AG10803 (cell line): ENCODE results near the gene ZCCHC9.
"Not testable (repeated sequence)": the region's sequence is repeated elsewhere in the genome, so short reads cannot be mapped to it uniquely, and the experiment has no call there.

Source experiments
- DNase-seq: peaks from one replicate; pipeline ENCODE4 v3.0.0; 2010; ENCODE audit warnings: low read depth
- H3K4me3 ChIP-seq: 2 replicates; pipeline ENCODE4 v1.5.1; 2011; ENCODE audit warnings: mild to moderate bottlenecking, low read length, control low read depth
- CTCF ChIP-seq: conservative IDR thresholded peaks from 2 replicates; pipeline ENCODE4 v1.5.1; 2011; ENCODE audit warnings: mild to moderate bottlenecking, low read length, control low read depth, inconsistent platforms

ZCCHC9 gene

GRCh38 chr5:81265101-81265500 is 36.3 kb upstream of the ZCCHC9 start:
- no peak overlapping the region for H3K4me3 ChIP-seq
- TF ChIP-seq CTCF = no peak
- DNase-seq = no peak

GRCh38 chr5:81268521-81269196 is 32.7 kb upstream of the ZCCHC9 start:
- no peak for TF ChIP-seq CTCF
- peak; percentile 81 for DNase-seq
- no peak overlapping the region for H3K4me3 ChIP-seq

GRCh38 chr5:81269751-81270393 is 31.5 kb upstream of the ZCCHC9 start:
- no peak for TF ChIP-seq CTCF
- no peak for DNase-seq
- H3K4me3 ChIP-seq = no peak overlapping the region

GRCh38 chr5:81270394-81271027 is 30.9 kb upstream of the ZCCHC9 start:
- DNase-seq, H3K4me3 ChIP-seq: not testable (repeated sequence)

- no peak for TF ChIP-seq CTCF
- H3K4me3 ChIP-seq = no peak overlapping the region
These were observed 17.4 kb upstream of the ZCCHC9 start for GRCh38 chr5:81283976-81284375.

GRCh38 chr5:81286059-81286617 is 15.2 kb upstream of the ZCCHC9 start:
- no peak for DNase-seq
- TF ChIP-seq CTCF = no peak
- H3K4me3 ChIP-seq = no peak overlapping the region

More at GRCh38 chr5:81283976-81284375, 17.4 kb upstream of the ZCCHC9 start:
- DNase-seq = no peak

GRCh38 chr5:81288021-81288433 is 13.4 kb upstream of the ZCCHC9 start:
- H3K4me3 ChIP-seq = no peak overlapping the region
- TF ChIP-seq CTCF = no peak
- DNase-seq = no peak
